ENCODE data around the gene DLG2. TPM values are rescaled to one million over a fixed set of nuclear protein-coding genes. Genes with fewer than 3 reads are reported as not detected.
"Not testable (repeated sequence)": the region's sequence is repeated elsewhere in the genome, so short reads cannot be mapped to it uniquely, and the experiment has no call there.

The DLG2 gene
- total and polyA plus RNA-seq, 2 donors (not counting 3 experiments of a cell fraction or from before 2014, with no cell fraction given): 0.15 to 1.1 TPM

- CTCF ChIA-PET; H3K4me3 ChIP-seq (replicated peaks in 1 of 3; ENCODE audit: insufficient read depth in 1 of 3, low read depth in 1 of 3, low read length in 3 of 3); H3K4me1 ChIP-seq (ENCODE audit: control insufficient read depth, extremely low read depth, insufficient read depth, low read length); dilution Hi-C loops (cut with MboI; ENCODE audit: extremely low pct_ligation_motif_present, low sequenced_read_pairs); H3K27ac ChIP-seq (ENCODE audit: insufficient read depth, low read depth, low read length); H4K20me1 ChIP-seq (replicated peaks; ENCODE audit: control insufficient read depth, extremely low read depth, insufficient read depth, low read length); H3K79me2 ChIP-seq (ENCODE audit: control insufficient read depth, insufficient read depth, low read length); H3K9me1 ChIP-seq (replicated peaks; ENCODE audit: control insufficient read depth, extremely low read depth, insufficient read depth, low read length); DNase-seq (ENCODE audit: low read depth, low spot score); BruUV-seq (replicated peaks); H3K9me3 ChIP-seq (replicated peaks; ENCODE audit: control insufficient read depth, insufficient read depth, low read length); H3K27me3 ChIP-seq (ENCODE audit: control insufficient read depth in 2 of 2, insufficient read depth in 2 of 2, low read length in 2 of 2); H2AFZ ChIP-seq (ENCODE audit: low read depth, low read length); FAIRE-seq; H3K4me2 ChIP-seq (ENCODE audit: insufficient read depth, low read length); POLR2A ChIA-PET; H3K36me3 ChIP-seq (ENCODE audit: control insufficient read depth in 2 of 2, extremely low read depth in 1 of 2, insufficient read depth in 2 of 2, low read length in 2 of 2); intact Hi-C loops (cut with micrococcal nuclease); H3K9ac ChIP-seq (replicated peaks; ENCODE audit: extremely low read depth, insufficient read depth, low read length): not testable (repeated sequence)
Observed at GRCh38 chr11:83731288-83731687, 1895.9 kb downstream of the DLG2 start.

DNA sequence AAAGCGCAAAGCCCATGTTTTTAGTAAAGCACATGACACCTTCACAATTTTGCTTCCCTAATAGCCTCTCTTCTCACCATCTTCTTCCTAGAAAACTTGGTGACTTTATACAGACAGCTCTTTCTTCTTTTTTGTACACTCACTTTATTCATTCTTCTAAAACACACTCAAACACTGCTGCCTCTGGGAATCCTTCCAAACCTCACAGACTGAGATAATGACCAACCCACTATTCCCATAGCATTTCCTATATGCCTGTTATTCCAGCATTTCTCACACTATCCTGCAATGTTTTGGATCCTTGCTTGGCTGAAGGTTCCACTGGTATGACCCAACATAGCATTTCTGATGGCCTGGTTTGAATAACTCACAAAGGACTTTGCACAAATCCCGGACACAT lies 1898.9 kb downstream of the DLG2 start:
- no TSS peak for BruUV-seq (replicated peaks)
- Histone ChIP-seq H3K79me2 (ENCODE audit: control insufficient read depth, insufficient read depth, low read length) (no peaks in the 10 kb centered on the region), H3K4me3 (replicated peaks in 1 of 3; ENCODE audit: insufficient read depth in 1 of 3, low read depth in 1 of 3, low read length in 3 of 3) (no peak overlapping the region), H3K4me2 (ENCODE audit: insufficient read depth, low read length) (no peak overlapping the region), H3K9me1 (replicated peaks; ENCODE audit: control insufficient read depth, extremely low read depth, insufficient read depth, low read length) (no peaks in the 10 kb centered on the region), H3K9me3 (replicated peaks; ENCODE audit: control insufficient read depth, insufficient read depth, low read length) (no peaks in the 10 kb centered on the region), H3K4me1 (ENCODE audit: control insufficient read depth, extremely low read depth, insufficient read depth, low read length) (no peaks in the 10 kb centered on the region), H3K36me3 (ENCODE audit: control insufficient read depth in 2 of 2, extremely low read depth in 1 of 2, insufficient read depth in 2 of 2, low read length in 2 of 2) (no peaks in the 10 kb centered on the region), H2AFZ (ENCODE audit: low read depth, low read length) (no peak overlapping the region), H3K27ac (ENCODE audit: insufficient read depth, low read depth, low read length) (no peak overlapping the region), H3K9ac (replicated peaks; ENCODE audit: extremely low read depth, insufficient read depth, low read length) (no peak overlapping the region), H3K27me3 (ENCODE audit: control insufficient read depth in 2 of 2, insufficient read depth in 2 of 2, low read length in 2 of 2) (peaks cover 12 to 17% of the 10 kb centered on the region in 2 experiments), H4K20me1 (replicated peaks; ENCODE audit: control insufficient read depth, extremely low read depth, insufficient read depth, low read length) (no peaks in the 10 kb centered on the region)
- TF ChIP-seq, protein P1, sequence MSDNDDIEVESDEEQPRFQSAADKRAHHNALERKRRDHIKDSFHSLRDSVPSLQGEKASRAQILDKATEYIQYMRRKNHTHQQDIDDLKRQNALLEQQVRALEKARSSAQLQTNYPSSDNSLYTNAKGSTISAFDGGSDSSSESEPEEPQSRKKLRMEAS (IDR thresholded peaks at IDR 0.05; ENCODE audit: insufficient read depth, insufficient read length): no peak
- TF ChIP-seq POLR2A (IDR thresholded peaks at IDR 0.05; ENCODE audit: low read depth, low read length): no peak
- TF ChIP-seq MYC (IDR thresholded peaks at IDR 0.05; ENCODE audit: low read depth, low read length): no peak
- no peak for TF ChIP-seq POLR2AphosphoS5 (IDR thresholded peaks at IDR 0.05; ENCODE audit: insufficient read depth, low read depth, low read length)
- TF ChIP-seq CTCF (IDR thresholded peaks at IDR 0.05; ENCODE audit: extremely low read depth in 1 of 2, insufficient read depth in 1 of 2, low read depth in 1 of 2, low read length in 2 of 2): no peak
- TF ChIP-seq FOS (IDR thresholded peaks at IDR 0.05; ENCODE audit: borderline replicate concordance, insufficient read depth, low read length): no peak
- TF ChIP-seq EZH2 (IDR thresholded peaks at IDR 0.05; ENCODE audit: borderline replicate concordance, low read depth, low read length, severe bottlenecking): no peak
- TF ChIP-seq GATA2 (IDR thresholded peaks at IDR 0.05; ENCODE audit: insufficient read depth, insufficient read length, low read depth, low read length): no peak
- TF ChIP-seq JUN (IDR thresholded peaks at IDR 0.05; ENCODE audit: borderline replicate concordance, insufficient read depth, insufficient read length, low read depth): no peak
- intact Hi-C loops (cut with micrococcal nuclease): no loop called here
- ChIA-PET POLR2A (no interaction called here), CTCF (no interaction called here)
- DNase-seq (ENCODE audit: low read depth, low spot score) (no peak), FAIRE-seq (no peak)
- dilution Hi-C loops (cut with MboI; ENCODE audit: extremely low pct_ligation_motif_present, low sequenced_read_pairs): no loop called here
